Panc1 (cell line): Measurements from ENCODE around the gene AUH. TPM values are rescaled to one million over a fixed set of nuclear protein-coding genes. Genes with fewer than 3 reads are reported as not detected.
A peak's percentile ranks its signal among the peaks of the same experiment; 100 is the strongest.

ENCODE experiments used
- ATAC-seq: fragments of 200-7000 bp; cut with Tn5 transposase; 2 replicates; pipeline ENCODE4 v1.9.1; 2020; ENCODE audit warnings: mild to moderate bottlenecking, moderate library complexity
- BruUV-seq: library from RNA; stranded (reverse); fragments of 400-500 nt; replicated peaks from 2 replicates; lab custom pipeline; 2021; lab: Mats Ljungman, UMichigan
- CTCF ChIA-PET: fragments of 300-600 bp; sonication (Branson Sonifier 250); formaldehyde crosslinking; loops from one replicate; lab custom pipeline; 2022; ENCODE audit warnings: antibody characterized with exemption; lab: Charles Lee
- POLR2A ChIA-PET: fragments of 300-600 bp; sonication (Branson Sonifier 250); formaldehyde crosslinking; loops from one replicate; lab custom pipeline; 2022; ENCODE audit warnings: antibody characterized with exemption; lab: Charles Lee
- DNase-seq: peaks from one replicate; pipeline ENCODE4 v3.0.0-alpha.2; 2010; ENCODE audit warnings: low read depth, low spot score
- H3K27ac ChIP-seq: 2 replicates; pipeline ENCODE4 v1.5.1; 2011; ENCODE audit warnings: mild to moderate bottlenecking, low read length, inconsistent platforms
- H3K27me3 ChIP-seq: fragments of 200-500 bp; sonication (Bioruptor generic); 2 replicates; pipeline ENCODE4 v1.6.0; 2014; ENCODE audit warnings: low read length, inconsistent platforms; ENCODE audit not compliant: control insufficient read depth, insufficient read depth
- H3K36me3 ChIP-seq: fragments of 200-500 bp; sonication (Bioruptor generic); 2 replicates; pipeline ENCODE4 v1.5.1; 2014; ENCODE audit warnings: inconsistent platforms, mild to moderate bottlenecking, low read length, moderate library complexity; ENCODE audit not compliant: control insufficient read depth, insufficient read depth
- H3K4me1 ChIP-seq: 2 replicates; pipeline ENCODE4 v1.5.1; 2011; ENCODE audit warnings: inconsistent platforms, mild to moderate bottlenecking, low read length, moderate library complexity; ENCODE audit not compliant: control insufficient read depth, insufficient read depth
- H3K4me3 ChIP-seq, 2 experiments: 2 replicates each; pipeline ENCODE4 v1.5.1; 2011 to 2012; ENCODE audit warnings: low read depth in 2 of 2, low read length in 2 of 2, mild to moderate bottlenecking in 2 of 2, inconsistent platforms in 1 of 2, moderate library complexity in 1 of 2
- H3K9me3 ChIP-seq: fragments of 200-500 bp; sonication (Bioruptor generic); 2 replicates; pipeline ENCODE4 v1.5.1; 2014; ENCODE audit warnings: low read depth, mild to moderate bottlenecking, inconsistent platforms, low read length, moderate library complexity; ENCODE audit not compliant: control insufficient read depth, insufficient read depth
- CTCF ChIP-seq: fragments of 450-650 bp; IDR thresholded peaks from 2 replicates; pipeline ENCODE4 v1.5.1; 2017; ENCODE audit warnings: mild to moderate bottlenecking
- POLR2AphosphoS5 ChIP-seq: IDR thresholded peaks from 2 replicates; pipeline ENCODE4 v1.6.1; 2012; ENCODE audit warnings: mild to moderate bottlenecking, low read depth, low read length, moderate library complexity
- REST ChIP-seq, 2 experiments: IDR thresholded peaks; 2 replicates each; pipeline ENCODE4 v1.6.1; 2011 to 2012; ENCODE audit warnings: low read depth in 2 of 2, control low read depth in 1 of 2, low read length in 1 of 2, mild to moderate bottlenecking in 1 of 2, moderate library complexity in 1 of 2; ENCODE audit not compliant: insufficient read depth in 1 of 2
- TCF7L2 ChIP-seq: IDR thresholded peaks from 2 replicates; pipeline ENCODE4 v1.6.1; 2011; ENCODE audit warnings: mild to moderate bottlenecking, low read depth, low read length, inconsistent platforms
- in situ Hi-C: cut with HindIII; loops from 2 replicates; pipeline ENCODE4 v1.10.0; 2016; ENCODE audit warnings: low sequenced_read_pairs, low pct_unique_long_range_greater_than_20kb
- intact Hi-C: fragments of 100-400 bp; cut with micrococcal nuclease; formaldehyde crosslinking; loops from one replicate; pipeline ENCODE4 v1.10.0; 2022; ENCODE audit not compliant: unreplicated experiment
- total RNA-seq: library from RNA; stranded (reverse); gene quantifications from one replicate; pipeline ENCODE4 v1.2.1, GENCODE V29; 2021; ENCODE audit not compliant: unreplicated experiment

AUH gene
- total RNA-seq, 1 experiment from 2014 or later = 7.7 TPM

GRCh38 chr9:91291866-91292265 is 69.9 kb downstream of the AUH start:
- ChIA-PET CTCF (interaction anchor here (0.7 kb wide), 1 partner anchor 1220 kb away, joined by 4 read pairs; no protein-coding TSS in a partner anchor), POLR2A (interaction anchor here (0.7 kb wide), 1 partner anchor 128 kb away, joined by 13 read pairs; no protein-coding TSS in a partner anchor)
- Histone ChIP-seq H3K27me3 (no peaks in the 10 kb centered on the region), H3K27ac (no peak overlapping the region), H3K4me3 (no peak overlapping the region), H3K4me1 (no peaks in the 10 kb centered on the region), H3K36me3 (no peaks in the 10 kb centered on the region), H3K9me3 (no peaks in the 10 kb centered on the region)
- intact Hi-C loops (no loop called here), in situ Hi-C loops (no loop called here)
- DNase-seq (no peak), ATAC-seq (no peak)
- TF ChIP-seq TCF7L2 = no peak
- no TSS peak for BruUV-seq

GRCh38 chr9:91289244-91289643 is 72.5 kb downstream of the AUH start:
- ChIA-PET POLR2A (no interaction called here), CTCF (no interaction called here)
- Histone ChIP-seq H3K4me1 (no peaks in the 10 kb centered on the region), H3K27ac (no peak overlapping the region), H3K4me3 (no peak overlapping the region), H3K36me3 (no peaks in the 10 kb centered on the region), H3K9me3 (no peaks in the 10 kb centered on the region), H3K27me3 (no peaks in the 10 kb centered on the region)
- TF ChIP-seq POLR2AphosphoS5 (no peak), REST (IDR thresholded peaks at IDR 0.05; ENCODE audit: insufficient read depth in 1 of 2, low read depth in 2 of 2, low read length in 1 of 2) (no peak), CTCF (0 out of 2 replicates have a peak, but pooled peaks have one; percentile 6)
- BruUV-seq = no TSS peak
- ATAC-seq = no peak
- in situ Hi-C loops (no loop called here), intact Hi-C loops (no loop called here)
- DNase-seq = no peak

GRCh38 chr9:91285729-91286353 is 75.9 kb downstream of the AUH start:
- DNase-seq = no peak
- intact Hi-C loops = no loop called here

More at GRCh38 chr9:91285729-91286353, 75.9 kb downstream of the AUH start:
- no peak for ATAC-seq
- H3K9me3 ChIP-seq = no peaks in the 10 kb centered on the region
- H3K36me3 ChIP-seq = no peaks in the 10 kb centered on the region
- in situ Hi-C loops = no loop called here
- CTCF ChIA-PET = no interaction called here
- H3K4me3 ChIP-seq = no peak overlapping the region
- BruUV-seq = no TSS peak
- TF ChIP-seq REST (IDR thresholded peaks at IDR 0.05; ENCODE audit: insufficient read depth in 1 of 2, low read depth in 2 of 2, low read length in 1 of 2) (no peak), POLR2AphosphoS5 (no peak)
- H3K27me3 ChIP-seq = no peaks in the 10 kb centered on the region
- POLR2A ChIA-PET = no interaction called here
- no peaks in the 10 kb centered on the region for H3K4me1 ChIP-seq
- H3K27ac ChIP-seq = no peak overlapping the region
